Panc1 (cell line): ENCODE data around the gene ABHD14A. TPM values are rescaled to one million over a fixed set of nuclear protein-coding genes. Genes with fewer than 3 reads are reported as not detected.

Experiments
- ATAC-seq: fragments of 200-7000 bp; cut with Tn5 transposase; 2 replicates; pipeline ENCODE4 v1.9.1; 2020; ENCODE audit warnings: mild to moderate bottlenecking, moderate library complexity
- BruUV-seq: library from RNA; stranded (reverse); fragments of 400-500 nt; replicated peaks from 2 replicates; lab custom pipeline; 2021; lab: Mats Ljungman, UMichigan
- CTCF ChIA-PET: fragments of 300-600 bp; sonication (Branson Sonifier 250); formaldehyde crosslinking; loops from one replicate; lab custom pipeline; 2022; ENCODE audit warnings: antibody characterized with exemption; lab: Charles Lee
- POLR2A ChIA-PET: fragments of 300-600 bp; sonication (Branson Sonifier 250); formaldehyde crosslinking; loops from one replicate; lab custom pipeline; 2022; ENCODE audit warnings: antibody characterized with exemption; lab: Charles Lee
- DNase-seq: peaks from one replicate; pipeline ENCODE4 v3.0.0-alpha.2; 2010; ENCODE audit warnings: low read depth, low spot score
- H3K27ac ChIP-seq: 2 replicates; pipeline ENCODE4 v1.5.1; 2011; ENCODE audit warnings: mild to moderate bottlenecking, low read length, inconsistent platforms
- H3K27me3 ChIP-seq: fragments of 200-500 bp; sonication (Bioruptor generic); 2 replicates; pipeline ENCODE4 v1.6.0; 2014; ENCODE audit warnings: low read length, inconsistent platforms; ENCODE audit not compliant: control insufficient read depth, insufficient read depth
- H3K36me3 ChIP-seq: fragments of 200-500 bp; sonication (Bioruptor generic); 2 replicates; pipeline ENCODE4 v1.5.1; 2014; ENCODE audit warnings: inconsistent platforms, mild to moderate bottlenecking, low read length, moderate library complexity; ENCODE audit not compliant: control insufficient read depth, insufficient read depth
- H3K4me1 ChIP-seq: 2 replicates; pipeline ENCODE4 v1.5.1; 2011; ENCODE audit warnings: inconsistent platforms, mild to moderate bottlenecking, low read length, moderate library complexity; ENCODE audit not compliant: control insufficient read depth, insufficient read depth
- H3K4me3 ChIP-seq, 2 experiments: 2 replicates each; pipeline ENCODE4 v1.5.1; 2011 to 2012; ENCODE audit warnings: low read depth in 2 of 2, low read length in 2 of 2, mild to moderate bottlenecking in 2 of 2, inconsistent platforms in 1 of 2, moderate library complexity in 1 of 2
- H3K9me3 ChIP-seq: fragments of 200-500 bp; sonication (Bioruptor generic); 2 replicates; pipeline ENCODE4 v1.5.1; 2014; ENCODE audit warnings: low read depth, mild to moderate bottlenecking, inconsistent platforms, low read length, moderate library complexity; ENCODE audit not compliant: control insufficient read depth, insufficient read depth
- POLR2AphosphoS5 ChIP-seq: IDR thresholded peaks from 2 replicates; pipeline ENCODE4 v1.6.1; 2012; ENCODE audit warnings: mild to moderate bottlenecking, low read depth, low read length, moderate library complexity
- SIN3A ChIP-seq: IDR thresholded peaks from 2 replicates; pipeline ENCODE4 v1.6.1; 2012; ENCODE audit warnings: low read depth, mild to moderate bottlenecking, low read length, moderate library complexity, borderline replicate concordance; ENCODE audit not compliant: insufficient read depth
- TCF7L2 ChIP-seq: IDR thresholded peaks from 2 replicates; pipeline ENCODE4 v1.6.1; 2011; ENCODE audit warnings: mild to moderate bottlenecking, low read depth, low read length, inconsistent platforms
- in situ Hi-C: cut with HindIII; loops from 2 replicates; pipeline ENCODE4 v1.10.0; 2016; ENCODE audit warnings: low sequenced_read_pairs, low pct_unique_long_range_greater_than_20kb
- intact Hi-C: fragments of 100-400 bp; cut with micrococcal nuclease; formaldehyde crosslinking; loops from one replicate; pipeline ENCODE4 v1.10.0; 2022; ENCODE audit not compliant: unreplicated experiment
- total RNA-seq: library from RNA; stranded (reverse); gene quantifications from one replicate; pipeline ENCODE4 v1.2.1, GENCODE V29; 2021; ENCODE audit not compliant: unreplicated experiment
- TF ChIP-seq, protein P1 (sequence below), 2 experiments: IDR thresholded peaks; 2 replicates each; pipeline ENCODE4 v1.6.1; 2011 to 2012; ENCODE audit warnings: low read depth in 2 of 2, control low read depth in 1 of 2, low read length in 1 of 2, mild to moderate bottlenecking in 1 of 2, moderate library complexity in 1 of 2; ENCODE audit not compliant: insufficient read depth in 1 of 2
- TF ChIP-seq, protein P2 (sequence below): fragments of 450-650 bp; IDR thresholded peaks from 2 replicates; pipeline ENCODE4 v1.5.1; 2017; ENCODE audit warnings: mild to moderate bottlenecking

ABHD14A gene
- total RNA-seq, 1 experiment from 2014 or later: 11.3 TPM

DNA sequence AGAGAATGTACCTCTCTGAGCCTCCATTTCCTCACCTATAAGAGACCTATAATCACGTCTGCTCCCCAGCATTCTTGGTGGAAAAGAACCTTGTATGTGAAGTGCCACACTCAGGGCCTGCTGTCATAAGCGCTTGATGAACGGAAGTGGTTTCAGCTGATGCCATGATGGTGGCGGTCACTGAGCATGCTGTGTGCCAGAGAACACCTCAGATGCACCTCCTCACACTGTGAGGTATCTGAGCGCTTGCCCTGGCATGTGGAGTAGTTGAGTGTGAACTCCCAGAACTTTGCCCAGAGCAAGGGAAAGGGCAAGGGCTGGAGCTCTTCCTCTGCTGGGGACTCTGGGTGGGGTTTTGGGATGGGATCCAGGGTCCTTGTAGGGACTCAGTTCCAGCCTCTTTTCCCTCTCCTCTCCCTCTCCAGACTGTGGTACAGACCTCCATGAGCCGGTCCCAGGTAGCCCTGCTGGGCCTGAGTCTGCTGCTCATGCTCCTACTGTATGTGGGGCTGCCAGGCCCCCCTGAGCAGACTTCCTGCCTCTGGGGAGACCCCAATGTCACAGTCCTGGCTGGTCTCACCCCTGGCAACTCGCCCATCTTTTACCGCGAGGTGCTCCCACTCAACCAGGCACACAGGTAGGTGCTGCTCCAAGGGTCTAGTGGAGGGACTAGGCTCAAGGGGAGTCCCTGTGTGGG lies 2.7 kb downstream of the ABHD14A start:
- no peaks in the 10 kb centered on the region; the same call in 1 of the 2 replicates for H3K36me3 ChIP-seq
- ATAC-seq (no peak), DNase-seq (no peak)
- H3K27me3 ChIP-seq: no peaks in the 10 kb centered on the region
- peaks cover 20% of the 10 kb centered on the region for H3K4me1 ChIP-seq
- no peak overlapping the region for H3K27ac ChIP-seq
- no TSS peak for BruUV-seq
- in situ Hi-C loops (no loop called here), intact Hi-C loops (no loop called here)
- no peak for TF ChIP-seq POLR2AphosphoS5
- TF ChIP-seq, protein P1, sequence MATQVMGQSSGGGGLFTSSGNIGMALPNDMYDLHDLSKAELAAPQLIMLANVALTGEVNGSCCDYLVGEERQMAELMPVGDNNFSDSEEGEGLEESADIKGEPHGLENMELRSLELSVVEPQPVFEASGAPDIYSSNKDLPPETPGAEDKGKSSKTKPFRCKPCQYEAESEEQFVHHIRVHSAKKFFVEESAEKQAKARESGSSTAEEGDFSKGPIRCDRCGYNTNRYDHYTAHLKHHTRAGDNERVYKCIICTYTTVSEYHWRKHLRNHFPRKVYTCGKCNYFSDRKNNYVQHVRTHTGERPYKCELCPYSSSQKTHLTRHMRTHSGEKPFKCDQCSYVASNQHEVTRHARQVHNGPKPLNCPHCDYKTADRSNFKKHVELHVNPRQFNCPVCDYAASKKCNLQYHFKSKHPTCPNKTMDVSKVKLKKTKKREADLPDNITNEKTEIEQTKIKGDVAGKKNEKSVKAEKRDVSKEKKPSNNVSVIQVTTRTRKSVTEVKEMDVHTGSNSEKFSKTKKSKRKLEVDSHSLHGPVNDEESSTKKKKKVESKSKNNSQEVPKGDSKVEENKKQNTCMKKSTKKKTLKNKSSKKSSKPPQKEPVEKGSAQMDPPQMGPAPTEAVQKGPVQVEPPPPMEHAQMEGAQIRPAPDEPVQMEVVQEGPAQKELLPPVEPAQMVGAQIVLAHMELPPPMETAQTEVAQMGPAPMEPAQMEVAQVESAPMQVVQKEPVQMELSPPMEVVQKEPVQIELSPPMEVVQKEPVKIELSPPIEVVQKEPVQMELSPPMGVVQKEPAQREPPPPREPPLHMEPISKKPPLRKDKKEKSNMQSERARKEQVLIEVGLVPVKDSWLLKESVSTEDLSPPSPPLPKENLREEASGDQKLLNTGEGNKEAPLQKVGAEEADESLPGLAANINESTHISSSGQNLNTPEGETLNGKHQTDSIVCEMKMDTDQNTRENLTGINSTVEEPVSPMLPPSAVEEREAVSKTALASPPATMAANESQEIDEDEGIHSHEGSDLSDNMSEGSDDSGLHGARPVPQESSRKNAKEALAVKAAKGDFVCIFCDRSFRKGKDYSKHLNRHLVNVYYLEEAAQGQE (IDR thresholded peaks at IDR 0.05; ENCODE audit: insufficient read depth in 1 of 2, low read depth in 2 of 2, low read length in 1 of 2): no peak
- no peak for TF ChIP-seq TCF7L2
- TF ChIP-seq, protein P2, sequence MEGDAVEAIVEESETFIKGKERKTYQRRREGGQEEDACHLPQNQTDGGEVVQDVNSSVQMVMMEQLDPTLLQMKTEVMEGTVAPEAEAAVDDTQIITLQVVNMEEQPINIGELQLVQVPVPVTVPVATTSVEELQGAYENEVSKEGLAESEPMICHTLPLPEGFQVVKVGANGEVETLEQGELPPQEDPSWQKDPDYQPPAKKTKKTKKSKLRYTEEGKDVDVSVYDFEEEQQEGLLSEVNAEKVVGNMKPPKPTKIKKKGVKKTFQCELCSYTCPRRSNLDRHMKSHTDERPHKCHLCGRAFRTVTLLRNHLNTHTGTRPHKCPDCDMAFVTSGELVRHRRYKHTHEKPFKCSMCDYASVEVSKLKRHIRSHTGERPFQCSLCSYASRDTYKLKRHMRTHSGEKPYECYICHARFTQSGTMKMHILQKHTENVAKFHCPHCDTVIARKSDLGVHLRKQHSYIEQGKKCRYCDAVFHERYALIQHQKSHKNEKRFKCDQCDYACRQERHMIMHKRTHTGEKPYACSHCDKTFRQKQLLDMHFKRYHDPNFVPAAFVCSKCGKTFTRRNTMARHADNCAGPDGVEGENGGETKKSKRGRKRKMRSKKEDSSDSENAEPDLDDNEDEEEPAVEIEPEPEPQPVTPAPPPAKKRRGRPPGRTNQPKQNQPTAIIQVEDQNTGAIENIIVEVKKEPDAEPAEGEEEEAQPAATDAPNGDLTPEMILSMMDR: no peak
- no peak for TF ChIP-seq SIN3A
- no peak overlapping the region for H3K4me3 ChIP-seq
- ChIA-PET POLR2A (no interaction called here), CTCF (no interaction called here)
- H3K9me3 ChIP-seq: no peaks in the 10 kb centered on the region

DNA sequence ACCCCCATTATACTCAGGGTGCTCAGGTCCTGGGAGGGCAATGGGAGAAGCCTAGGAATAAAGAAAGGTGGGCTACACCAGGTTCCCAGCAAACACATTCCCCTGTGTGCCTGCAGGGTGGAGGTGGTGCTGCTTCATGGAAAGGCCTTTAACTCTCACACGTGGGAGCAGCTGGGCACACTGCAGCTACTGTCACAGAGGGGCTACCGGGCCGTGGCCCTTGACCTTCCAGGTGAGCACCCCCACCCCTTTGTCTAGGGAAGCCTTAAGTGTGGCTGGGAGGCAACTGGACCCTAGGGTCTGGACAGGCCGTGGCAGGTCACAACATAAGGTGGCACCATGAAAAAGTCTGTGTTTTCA lies 3.3 kb downstream of the ABHD14A start:
- BruUV-seq: no TSS peak
- H3K36me3 ChIP-seq: no peaks in the 10 kb centered on the region; the same call in 1 of the 2 replicates
- no peaks in the 10 kb centered on the region for H3K27me3 ChIP-seq
- CTCF ChIA-PET: no interaction called here
- H3K27ac ChIP-seq: no peak overlapping the region
- no peak overlapping the region for H3K4me3 ChIP-seq
- TF ChIP-seq, protein P2: no peak
- no peak for TF ChIP-seq TCF7L2
- no peak for TF ChIP-seq POLR2AphosphoS5
- no peaks in the 10 kb centered on the region for H3K9me3 ChIP-seq
- peaks cover 20% of the 10 kb centered on the region for H3K4me1 ChIP-seq
- ATAC-seq (no peak), DNase-seq (no peak)
- intact Hi-C loops: no loop called here
- in situ Hi-C loops: no loop called here
- POLR2A ChIA-PET: no interaction called here
